ENCODE data around the gene PHF13. TPM values are rescaled to one million over a fixed set of nuclear protein-coding genes. Genes with fewer than 3 reads are reported as not detected.

Gene PHF13
- total and polyA plus RNA-seq, 9 of the 15 experiments (the other 6 are each of a cell fraction or from before 2014, with no cell fraction given) = 1.8 to 36.1 (median 11.7) TPM

GRCh38 chr1:6601049-6601922, 12.2 kb upstream of the PHF13 start (continued):
- no peak for TF ChIP-seq ZNF583 (CRISPR knock-in tag; IDR thresholded peaks at IDR 0.05)
- peak; percentile 66; the same call in 1 of the 2 replicates for TF ChIP-seq DPF2 (IDR thresholded peaks at IDR 0.05)
- TF ChIP-seq ILK (tag; IDR thresholded peaks at IDR 0.05; ENCODE audit: borderline replicate concordance, low read depth) = no peak
- TF ChIP-seq PRDM10 (IDR thresholded peaks at IDR 0.05; ENCODE audit: partially characterized antibody) = peak; percentile 68
- no peak for TF ChIP-seq ZNF695 (CRISPR knock-in tag; IDR thresholded peaks at IDR 0.05)
- TF ChIP-seq NR4A1 (CRISPR knock-in tag; IDR thresholded peaks at IDR 0.05) = no peak
- TF ChIP-seq NR4A1 (tag; IDR thresholded peaks at IDR 0.05) = no peak
- TF ChIP-seq KLF13 (tag; IDR thresholded peaks at IDR 0.05; ENCODE audit: borderline replicate concordance, low read depth) = peak; percentile 86
- TF ChIP-seq ZNF146 (CRISPR knock-in tag; IDR thresholded peaks at IDR 0.05; ENCODE audit: unreplicated experiment) = no peak
- no peak for TF ChIP-seq HNRNPK (IDR thresholded peaks at IDR 0.05; ENCODE audit: low read depth, low read length, poor library complexity, severe bottlenecking)
- no peak for TF ChIP-seq TRIM28 (IDR thresholded peaks at IDR 0.05)
- TF ChIP-seq FOXM1 (IDR thresholded peaks at IDR 0.05; ENCODE audit: low read depth) = no peak
- TF ChIP-seq FOXM1 (CRISPR knock-in tag; IDR thresholded peaks at IDR 0.05; ENCODE audit: low read depth) = no peak
- TF ChIP-seq THAP12 (CRISPR knock-in tag; IDR thresholded peaks at IDR 0.05) = no peak
- TF ChIP-seq ZBTB33 (CRISPR knock-in tag; IDR thresholded peaks at IDR 0.05) = no peak
- no peak for TF ChIP-seq YBX1 (IDR thresholded peaks at IDR 0.05)
- TF ChIP-seq ZNF41 (CRISPR knock-in tag; conservative IDR thresholded peaks at IDR 0.05) = no peak
- no peak for TF ChIP-seq ZNF444 (CRISPR knock-in tag; IDR thresholded peaks at IDR 0.05)
- no peak for TF ChIP-seq PHB2 (IDR thresholded peaks at IDR 0.05; ENCODE audit: low read depth)
- peak; percentile 83 for TF ChIP-seq L3MBTL2 (IDR thresholded peaks at IDR 0.05)
- TF ChIP-seq CAMTA2 (CRISPR knock-in tag; conservative IDR thresholded peaks at IDR 0.05) = no peak
- peak; percentile 44; the same call in 1 of the 2 replicates for TF ChIP-seq JUNB (CRISPR knock-in tag; conservative IDR thresholded peaks at IDR 0.05)
- TF ChIP-seq NFIC (IDR thresholded peaks at IDR 0.05) = peak; percentile 77

All from K562 (cell line).